ENCODE measurements around the gene VMO1. TPM values are rescaled to one million over a fixed set of nuclear protein-coding genes. Genes with fewer than 3 reads are reported as not detected.

The VMO1 gene
- polyA plus RNA-seq, 3 donors, result 0.54 to 2.1 (median 0.79) TPM

DNA sequence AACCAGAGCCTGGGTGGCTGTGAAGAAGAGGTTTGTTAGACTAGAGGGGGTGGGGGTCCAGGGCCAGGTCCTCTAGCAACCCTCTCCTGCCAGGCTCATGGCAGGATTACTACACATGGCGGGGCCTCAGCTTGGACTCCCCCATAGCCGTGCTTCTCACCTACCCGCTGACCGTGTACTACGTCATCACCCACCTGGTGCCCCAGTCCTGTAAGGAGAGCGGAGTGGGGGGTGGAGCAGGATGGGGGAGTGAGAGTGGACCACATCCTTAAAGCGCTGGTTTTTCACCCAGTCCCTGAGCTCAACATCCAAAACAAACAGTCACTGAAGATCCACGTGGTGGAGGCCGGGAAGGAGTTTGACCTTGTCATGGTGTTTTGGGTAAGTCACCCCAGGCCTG, 42.3 kb downstream of the VMO1 start:
- peak overlapping the region in 1 of 2 donors; percentile 55 for H3K4me3 Mint-ChIP-seq
- H3K27me3 ChIP-seq (ENCODE audit: control insufficient read depth in 2 of 2, insufficient read depth in 2 of 2, low read length in 2 of 2), result peaks cover 7 to 51% of the 10 kb centered on the region in 2 donors
- no peak overlapping the region for H3K4me3 ChIP-seq (replicated peaks in 1 of 3; ENCODE audit: low read depth in 2 of 3, low read length in 3 of 3)
- H3K4me1 Mint-ChIP-seq, result peaks cover 46% of the 10 kb centered on the region
- intact Hi-C loops (cut with micrococcal nuclease), result loop anchor here in 1 of 2 donors (5.0 kb wide), 1 partner anchor 33 kb away; no protein-coding TSS in a partner anchor
- TF ChIP-seq, protein P1, sequence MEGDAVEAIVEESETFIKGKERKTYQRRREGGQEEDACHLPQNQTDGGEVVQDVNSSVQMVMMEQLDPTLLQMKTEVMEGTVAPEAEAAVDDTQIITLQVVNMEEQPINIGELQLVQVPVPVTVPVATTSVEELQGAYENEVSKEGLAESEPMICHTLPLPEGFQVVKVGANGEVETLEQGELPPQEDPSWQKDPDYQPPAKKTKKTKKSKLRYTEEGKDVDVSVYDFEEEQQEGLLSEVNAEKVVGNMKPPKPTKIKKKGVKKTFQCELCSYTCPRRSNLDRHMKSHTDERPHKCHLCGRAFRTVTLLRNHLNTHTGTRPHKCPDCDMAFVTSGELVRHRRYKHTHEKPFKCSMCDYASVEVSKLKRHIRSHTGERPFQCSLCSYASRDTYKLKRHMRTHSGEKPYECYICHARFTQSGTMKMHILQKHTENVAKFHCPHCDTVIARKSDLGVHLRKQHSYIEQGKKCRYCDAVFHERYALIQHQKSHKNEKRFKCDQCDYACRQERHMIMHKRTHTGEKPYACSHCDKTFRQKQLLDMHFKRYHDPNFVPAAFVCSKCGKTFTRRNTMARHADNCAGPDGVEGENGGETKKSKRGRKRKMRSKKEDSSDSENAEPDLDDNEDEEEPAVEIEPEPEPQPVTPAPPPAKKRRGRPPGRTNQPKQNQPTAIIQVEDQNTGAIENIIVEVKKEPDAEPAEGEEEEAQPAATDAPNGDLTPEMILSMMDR (IDR thresholded peaks at IDR 0.05), result no peak
- peaks cover 3 to 15% of the 10 kb centered on the region in 2 donors for H3K36me3 Mint-ChIP-seq
- no peak overlapping the region for H3K27ac ChIP-seq (ENCODE audit: low read depth in 1 of 2, low read length in 2 of 2)
- H3K9ac ChIP-seq (ENCODE audit: insufficient read depth, low read length, poor library complexity, severe bottlenecking), result no peak overlapping the region
- no peak overlapping the region for H3K4me2 ChIP-seq (replicated peaks; ENCODE audit: extremely low read depth, low read length, poor library complexity, severe bottlenecking)
- H3K9me3 ChIP-seq (replicated peaks in 1 of 2; ENCODE audit: control insufficient read depth in 1 of 2, insufficient read depth in 1 of 2, low read length in 2 of 2), result no peaks in the 10 kb centered on the region
- 90% methylated on average over 2 of the region's 9 CpGs for WGBS (ENCODE audit: insufficient coverage)
- no peaks in the 10 kb centered on the region for H3K79me2 ChIP-seq (ENCODE audit: insufficient read depth, low read length)
- H2AFZ ChIP-seq (ENCODE audit: insufficient read depth, low read depth, low read length, poor library complexity, severe bottlenecking), result no peak overlapping the region
- no peaks in the 10 kb centered on the region for H4K20me1 ChIP-seq (ENCODE audit: insufficient read depth, low read length)
- DNase-seq, result no peak
- H3K27ac Mint-ChIP-seq, result no peak overlapping the region
- H3K9me3 Mint-ChIP-seq, result peaks cover 0 to 8% (median 2%) of the 10 kb centered on the region in 7 donors
- H3K4me1 ChIP-seq (ENCODE audit: control insufficient read depth in 1 of 2, insufficient read depth in 2 of 2, low read length in 2 of 2), result peaks cover 36 to 49% of the 10 kb centered on the region in 2 donors
- no peaks in the 10 kb centered on the region for H3K36me3 ChIP-seq (replicated peaks in 1 of 2; ENCODE audit: control insufficient read depth in 1 of 2, insufficient read depth in 2 of 2, low read length in 2 of 2)
- H3K27me3 Mint-ChIP-seq (ENCODE audit: low read depth in 3 of 3), result peaks cover 44 to 74% (median 49%) of the 10 kb centered on the region in 3 donors

- H3K4me1 Mint-ChIP-seq, result peaks cover 45% of the 10 kb centered on the region
- H3K27me3 ChIP-seq (ENCODE audit: control insufficient read depth in 2 of 2, insufficient read depth in 2 of 2, low read length in 2 of 2), result peaks cover 10 to 57% of the 10 kb centered on the region in 2 donors
- H3K36me3 ChIP-seq (replicated peaks in 1 of 2; ENCODE audit: control insufficient read depth in 1 of 2, insufficient read depth in 2 of 2, low read length in 2 of 2), result no peaks in the 10 kb centered on the region
- no peaks in the 10 kb centered on the region for H4K20me1 ChIP-seq (ENCODE audit: insufficient read depth, low read length)
- H3K4me2 ChIP-seq (replicated peaks; ENCODE audit: extremely low read depth, low read length, poor library complexity, severe bottlenecking), result no peak overlapping the region
- no peak for DNase-seq
- peaks cover 10 to 17% of the 10 kb centered on the region in 2 donors for H3K36me3 Mint-ChIP-seq
- intact Hi-C loops (cut with micrococcal nuclease), result loop anchor here in 1 of 2 donors (5.0 kb wide), 1 partner anchor 34 kb away; no protein-coding TSS in a partner anchor
- peaks cover 36 to 49% of the 10 kb centered on the region in 2 donors for H3K4me1 ChIP-seq (ENCODE audit: control insufficient read depth in 1 of 2, insufficient read depth in 2 of 2, low read length in 2 of 2)
- no peak overlapping the region for H3K9ac ChIP-seq (ENCODE audit: insufficient read depth, low read length, poor library complexity, severe bottlenecking)
- no peak overlapping the region for H2AFZ ChIP-seq (ENCODE audit: insufficient read depth, low read depth, low read length, poor library complexity, severe bottlenecking)
- H3K9me3 Mint-ChIP-seq, result peaks cover 0 to 14% (median 5%) of the 10 kb centered on the region in 7 donors
- H3K4me3 Mint-ChIP-seq, result no peak overlapping the region
- H3K79me2 ChIP-seq (ENCODE audit: insufficient read depth, low read length), result no peaks in the 10 kb centered on the region
- H3K27ac ChIP-seq (ENCODE audit: low read depth in 1 of 2, low read length in 2 of 2), result no peak overlapping the region
- TF ChIP-seq, protein P1 (IDR thresholded peaks at IDR 0.05), result no peak
- H3K4me3 ChIP-seq (replicated peaks in 1 of 3; ENCODE audit: low read depth in 2 of 3, low read length in 3 of 3), result no peak overlapping the region
- 81% methylated on average over 2 of the region's 8 CpGs for WGBS (ENCODE audit: insufficient coverage)
- no peaks in the 10 kb centered on the region for H3K9me3 ChIP-seq (replicated peaks in 1 of 2; ENCODE audit: control insufficient read depth in 1 of 2, insufficient read depth in 1 of 2, low read length in 2 of 2)
- H3K27ac Mint-ChIP-seq, result no peak overlapping the region
- H3K27me3 Mint-ChIP-seq (ENCODE audit: low read depth in 3 of 3), result peaks cover 50 to 77% (median 56%) of the 10 kb centered on the region in 3 donors
These were observed 42.9 kb downstream of the VMO1 start for GRCh38 chr17:4743216-4743615.
